ENCODE data around the gene CX3CR1.

CX3CR1 gene

GRCh38 chr3:39284457-39284881 lies 4.6 kb upstream of the CX3CR1 start:
- no peak for DNase-seq
- H3K4me3 ChIP-seq (ENCODE audit: low read depth, low read length), result no peak overlapping the region
- no peaks in the 10 kb centered on the region for H3K36me3 ChIP-seq
- no peaks in the 10 kb centered on the region for H3K9me3 ChIP-seq (ENCODE audit: severe bottlenecking)
- no peaks in the 10 kb centered on the region for H3K27me3 ChIP-seq (ENCODE audit: insufficient read depth, low read depth, severe bottlenecking)
- TF ChIP-seq CTCF (IDR thresholded peaks at IDR 0.05; ENCODE audit: low read depth, low read length), result no peak
- no peak overlapping the region for H3K27ac ChIP-seq

GRCh38 chr3:39282057-39282456 lies 2.2 kb upstream of the CX3CR1 start:
- no peak overlapping the region for H3K27ac ChIP-seq
- H3K9me3 ChIP-seq (ENCODE audit: severe bottlenecking), result no peaks in the 10 kb centered on the region
- H3K4me3 ChIP-seq (ENCODE audit: low read depth, low read length), result no peak overlapping the region
- H3K27me3 ChIP-seq (ENCODE audit: insufficient read depth, low read depth, severe bottlenecking), result no peaks in the 10 kb centered on the region
- H3K36me3 ChIP-seq, result no peaks in the 10 kb centered on the region
- no peak for DNase-seq
- no peak for TF ChIP-seq CTCF (IDR thresholded peaks at IDR 0.05; ENCODE audit: low read depth, low read length)

GRCh38 chr3:39281533-39281932 lies 1.7 kb upstream of the CX3CR1 start:
- Histone ChIP-seq H3K27me3 (ENCODE audit: insufficient read depth, low read depth, severe bottlenecking) (no peaks in the 10 kb centered on the region), H3K4me3 (ENCODE audit: low read depth, low read length) (no peak overlapping the region), H3K27ac (no peak overlapping the region), H3K9me3 (ENCODE audit: severe bottlenecking) (no peaks in the 10 kb centered on the region), H3K36me3 (no peaks in the 10 kb centered on the region)
- no peak for TF ChIP-seq CTCF (IDR thresholded peaks at IDR 0.05; ENCODE audit: low read depth, low read length)
- DNase-seq, result no peak

GRCh38 chr3:39280571-39280970 lies 735 bp upstream of the CX3CR1 start:
- Histone ChIP-seq H3K9me3 (ENCODE audit: severe bottlenecking) (no peaks in the 10 kb centered on the region), H3K27ac (no peak overlapping the region), H3K4me3 (ENCODE audit: low read depth, low read length) (no peak overlapping the region), H3K27me3 (ENCODE audit: insufficient read depth, low read depth, severe bottlenecking) (no peaks in the 10 kb centered on the region), H3K36me3 (no peaks in the 10 kb centered on the region)
- no peak for TF ChIP-seq CTCF (IDR thresholded peaks at IDR 0.05; ENCODE audit: low read depth, low read length)
- no peak for DNase-seq

- H3K36me3 ChIP-seq, result no peaks in the 10 kb centered on the region
- TF ChIP-seq CTCF (IDR thresholded peaks at IDR 0.05; ENCODE audit: low read depth, low read length), result no peak
- no peak overlapping the region for H3K4me3 ChIP-seq (ENCODE audit: low read depth, low read length)
- no peak overlapping the region for H3K27ac ChIP-seq
- H3K9me3 ChIP-seq (ENCODE audit: severe bottlenecking), result no peaks in the 10 kb centered on the region
- no peak for DNase-seq
- H3K27me3 ChIP-seq (ENCODE audit: insufficient read depth, low read depth, severe bottlenecking), result no peaks in the 10 kb centered on the region
These were observed 1.3 kb downstream of the CX3CR1 start for GRCh38 chr3:39278616-39278935.

- no peaks in the 10 kb centered on the region for H3K9me3 ChIP-seq (ENCODE audit: severe bottlenecking)
- no peaks in the 10 kb centered on the region for H3K36me3 ChIP-seq
- no peak for TF ChIP-seq CTCF (IDR thresholded peaks at IDR 0.05; ENCODE audit: low read depth, low read length)
- H3K27me3 ChIP-seq (ENCODE audit: insufficient read depth, low read depth, severe bottlenecking), result no peaks in the 10 kb centered on the region
- H3K4me3 ChIP-seq (ENCODE audit: low read depth, low read length), result no peak overlapping the region
- no peak overlapping the region for H3K27ac ChIP-seq
- no peak for DNase-seq
These were observed 1.8 kb downstream of the CX3CR1 start for GRCh38 chr3:39277893-39278615.
